HepG2 (cell line): ENCODE data around the gene EIF4G1. TPM values are rescaled to one million over a fixed set of nuclear protein-coding genes. Genes with fewer than 3 reads are reported as not detected.

Experiments used
- ERF ChIP-seq: IDR thresholded peaks from 2 replicates; pipeline ENCODE4 v1.6.1; 2018; ENCODE audit warnings: missing biosample characterization, missing genetic modification reagents
- GABPA ChIP-seq, 2 experiments: IDR thresholded peaks; 2 replicates each; pipeline ENCODE4 v1.6.1; 2011 to 2016; ENCODE audit warnings: low read depth in 2 of 2, low read length in 1 of 2, missing biosample characterization in 1 of 2, missing genetic modification characterization in 1 of 2
- KAT7 ChIP-seq: IDR thresholded peaks from 2 replicates; pipeline ENCODE4 v1.6.1; 2018; ENCODE audit warnings: borderline replicate concordance, missing compliant biosample characterization
- KDM1A ChIP-seq: IDR thresholded peaks from 2 replicates; pipeline ENCODE4 v1.6.1; 2016; ENCODE audit warnings: missing compliant biosample characterization
- KLF12 ChIP-seq: sonication (generic); formaldehyde crosslinking; IDR thresholded peaks from 2 replicates; pipeline ENCODE4 v1.4.0; 2020; ENCODE audit warnings: missing genetic modification reagents, borderline replicate concordance
- SP140L ChIP-seq: sonication (generic); formaldehyde crosslinking; IDR thresholded peaks from 2 replicates; pipeline ENCODE4 v1.4.0; 2020; ENCODE audit warnings: missing genetic modification reagents, borderline replicate concordance
- ZNF12 ChIP-seq: sonication (generic); formaldehyde crosslinking; IDR thresholded peaks from 2 replicates; pipeline ENCODE4 v1.5.0; 2020; ENCODE audit warnings: missing genetic modification reagents
- ZNF143 ChIP-seq: sonication (generic); formaldehyde crosslinking; IDR thresholded peaks from 2 replicates; pipeline ENCODE4 v1.4.0; 2020; ENCODE audit warnings: missing genetic modification reagents
- ZNF792 ChIP-seq: IDR thresholded peaks from 2 replicates; pipeline ENCODE4 v1.6.1; 2016
- polyA plus RNA-seq, 8 experiments: library from polyadenylated mRNA; depleted of rRNA in 3 of 8; stranded (reverse) in 7 of 8; unstranded in 1 of 8; fragments of >200 nt; fragmentation: Illumina TruSeq in 4 of 8; extraction: Trizol in 4 of 8; gene quantifications; 2 replicates each; pipeline versions ENCODE4 v1.2.1 to v1.2.3, GENCODE V29; 2011 to 2016; ENCODE audit warnings: low read depth in 4 of 8, missing spikeins in 1 of 8, mixed read lengths in 1 of 8; ENCODE audit not compliant: insufficient read depth in 1 of 8
- total RNA-seq, 5 experiments: library from RNA; depleted of rRNA; stranded (reverse); fragments of >200 nt; fragmentation: Illumina TruSeq; extraction: Trizol; gene quantifications; 2 replicates each; pipeline ENCODE4 v1.2.3, GENCODE V29; 2016; ENCODE audit warnings: low read depth in 1 of 5
- TF ChIP-seq, protein P1 (sequence below): sonication (generic); formaldehyde crosslinking; IDR thresholded peaks from 2 replicates; pipeline ENCODE4 v1.4.0; 2020; ENCODE audit warnings: missing genetic modification reagents, borderline replicate concordance
- TF ChIP-seq, protein P2 (sequence below), 2 experiments: sonication (generic) in 1 of 2; formaldehyde crosslinking in 1 of 2; IDR thresholded peaks; 2 replicates each; pipeline versions ENCODE4 v1.5.1 to v1.6.1; 2011 to 2020; ENCODE audit warnings: borderline replicate concordance in 1 of 2, low read depth in 1 of 2, low read length in 1 of 2, mild to moderate bottlenecking in 1 of 2, missing genetic modification reagents in 1 of 2, moderate library complexity in 1 of 2
- TF ChIP-seq, protein P3 (sequence below): IDR thresholded peaks from 2 replicates; pipeline ENCODE4 v1.6.1; 2016; ENCODE audit warnings: mild to moderate bottlenecking, missing biosample characterization, missing genetic modification reagents
- TF ChIP-seq, protein P4 (sequence below): sonication (generic); formaldehyde crosslinking; conservative IDR thresholded peaks from 2 replicates; pipeline ENCODE4 v1.5.0; 2020; ENCODE audit warnings: missing genetic modification reagents
- TF ChIP-seq, protein P5 (sequence below): sonication (generic); formaldehyde crosslinking; IDR thresholded peaks from 2 replicates; pipeline ENCODE4 v1.4.0; 2020; ENCODE audit warnings: missing genetic modification reagents

The EIF4G1 gene
- total and polyA plus RNA-seq, 2 of the 13 experiments (the other 11 are each of a cell fraction or from before 2014, with no cell fraction given) = 208 to 213 TPM

DNA sequence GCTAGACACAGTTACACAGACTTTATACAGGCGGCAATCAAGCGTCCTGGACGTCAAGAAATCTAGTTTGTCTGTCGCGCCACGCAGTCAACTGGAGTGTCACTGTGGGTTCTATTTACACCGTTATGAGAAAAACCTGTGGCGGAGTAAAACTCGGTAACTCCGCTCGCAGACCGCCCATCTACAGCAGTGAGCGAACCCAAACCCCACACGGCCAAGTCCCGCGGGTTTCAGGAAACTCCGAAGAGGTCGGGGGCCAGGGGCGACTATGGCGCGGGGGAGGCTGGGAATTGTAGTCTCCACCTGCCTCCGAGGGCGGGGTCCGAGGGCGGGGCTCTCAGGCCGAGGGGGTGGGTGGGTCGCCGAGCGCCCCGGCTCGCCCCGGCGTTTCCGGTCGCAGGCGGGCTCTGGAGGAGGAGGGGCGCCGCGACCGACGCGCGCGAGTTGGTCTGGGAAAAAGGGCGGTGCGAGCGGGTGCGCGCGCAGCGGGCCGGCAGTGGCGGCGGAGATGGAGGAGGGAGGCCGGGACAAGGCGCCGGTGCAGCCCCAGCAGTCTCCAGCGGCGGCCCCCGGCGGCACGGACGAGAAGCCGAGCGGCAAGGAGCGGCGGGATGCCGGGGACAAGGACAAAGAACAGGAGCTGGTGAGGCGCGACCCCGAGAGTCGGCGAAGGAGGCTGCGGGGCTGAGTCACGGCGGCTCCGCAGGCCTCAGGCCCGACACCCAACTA, 15.5 kb upstream of the EIF4G1 start, which contains the start of gene PSMD2 (continued):
- TF ChIP-seq, protein P1, sequence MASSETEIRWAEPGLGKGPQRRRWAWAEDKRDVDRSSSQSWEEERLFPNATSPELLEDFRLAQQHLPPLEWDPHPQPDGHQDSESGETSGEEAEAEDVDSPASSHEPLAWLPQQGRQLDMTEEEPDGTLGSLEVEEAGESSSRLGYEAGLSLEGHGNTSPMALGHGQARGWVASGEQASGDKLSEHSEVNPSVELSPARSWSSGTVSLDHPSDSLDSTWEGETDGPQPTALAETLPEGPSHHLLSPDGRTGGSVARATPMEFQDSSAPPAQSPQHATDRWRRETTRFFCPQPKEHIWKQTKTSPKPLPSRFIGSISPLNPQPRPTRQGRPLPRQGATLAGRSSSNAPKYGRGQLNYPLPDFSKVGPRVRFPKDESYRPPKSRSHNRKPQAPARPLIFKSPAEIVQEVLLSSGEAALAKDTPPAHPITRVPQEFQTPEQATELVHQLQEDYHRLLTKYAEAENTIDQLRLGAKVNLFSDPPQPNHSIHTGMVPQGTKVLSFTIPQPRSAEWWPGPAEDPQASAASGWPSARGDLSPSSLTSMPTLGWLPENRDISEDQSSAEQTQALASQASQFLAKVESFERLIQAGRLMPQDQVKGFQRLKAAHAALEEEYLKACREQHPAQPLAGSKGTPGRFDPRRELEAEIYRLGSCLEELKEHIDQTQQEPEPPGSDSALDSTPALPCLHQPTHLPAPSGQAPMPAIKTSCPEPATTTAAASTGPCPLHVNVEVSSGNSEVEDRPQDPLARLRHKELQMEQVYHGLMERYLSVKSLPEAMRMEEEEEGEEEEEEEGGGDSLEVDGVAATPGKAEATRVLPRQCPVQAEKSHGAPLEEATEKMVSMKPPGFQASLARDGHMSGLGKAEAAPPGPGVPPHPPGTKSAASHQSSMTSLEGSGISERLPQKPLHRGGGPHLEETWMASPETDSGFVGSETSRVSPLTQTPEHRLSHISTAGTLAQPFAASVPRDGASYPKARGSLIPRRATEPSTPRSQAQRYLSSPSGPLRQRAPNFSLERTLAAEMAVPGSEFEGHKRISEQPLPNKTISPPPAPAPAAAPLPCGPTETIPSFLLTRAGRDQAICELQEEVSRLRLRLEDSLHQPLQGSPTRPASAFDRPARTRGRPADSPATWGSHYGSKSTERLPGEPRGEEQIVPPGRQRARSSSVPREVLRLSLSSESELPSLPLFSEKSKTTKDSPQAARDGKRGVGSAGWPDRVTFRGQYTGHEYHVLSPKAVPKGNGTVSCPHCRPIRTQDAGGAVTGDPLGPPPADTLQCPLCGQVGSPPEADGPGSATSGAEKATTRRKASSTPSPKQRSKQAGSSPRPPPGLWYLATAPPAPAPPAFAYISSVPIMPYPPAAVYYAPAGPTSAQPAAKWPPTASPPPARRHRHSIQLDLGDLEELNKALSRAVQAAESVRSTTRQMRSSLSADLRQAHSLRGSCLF = no peak
- no peak for TF ChIP-seq KDM1A
- TF ChIP-seq KLF12 = no peak
- TF ChIP-seq ERF = peak; percentile 68; the same call in 1 of the 2 replicates
- TF ChIP-seq, protein P2, sequence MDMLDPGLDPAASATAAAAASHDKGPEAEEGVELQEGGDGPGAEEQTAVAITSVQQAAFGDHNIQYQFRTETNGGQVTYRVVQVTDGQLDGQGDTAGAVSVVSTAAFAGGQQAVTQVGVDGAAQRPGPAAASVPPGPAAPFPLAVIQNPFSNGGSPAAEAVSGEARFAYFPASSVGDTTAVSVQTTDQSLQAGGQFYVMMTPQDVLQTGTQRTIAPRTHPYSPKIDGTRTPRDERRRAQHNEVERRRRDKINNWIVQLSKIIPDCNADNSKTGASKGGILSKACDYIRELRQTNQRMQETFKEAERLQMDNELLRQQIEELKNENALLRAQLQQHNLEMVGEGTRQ (IDR thresholded peaks at IDR 0.05; ENCODE audit: low read depth, low read length) = no peak
- TF ChIP-seq, protein P2 (CRISPR knock-in tag; IDR thresholded peaks at IDR 0.05; ENCODE audit: borderline replicate concordance) = no peak
- TF ChIP-seq ZNF12 (CRISPR knock-in tag) = no peak
- peak; percentile 89 for TF ChIP-seq ZNF143 (CRISPR knock-in tag)
- TF ChIP-seq SP140L = no peak
- 0 out of 2 replicates have a peak, but pooled peaks have one; percentile 16 for TF ChIP-seq KAT7 (CRISPR knock-in tag)
- TF ChIP-seq, protein P3, sequence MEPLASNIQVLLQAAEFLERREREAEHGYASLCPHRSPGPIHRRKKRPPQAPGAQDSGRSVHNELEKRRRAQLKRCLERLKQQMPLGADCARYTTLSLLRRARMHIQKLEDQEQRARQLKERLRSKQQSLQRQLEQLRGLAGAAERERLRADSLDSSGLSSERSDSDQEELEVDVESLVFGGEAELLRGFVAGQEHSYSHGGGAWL (CRISPR knock-in tag) = peak; percentile 64
- TF ChIP-seq, protein P4, sequence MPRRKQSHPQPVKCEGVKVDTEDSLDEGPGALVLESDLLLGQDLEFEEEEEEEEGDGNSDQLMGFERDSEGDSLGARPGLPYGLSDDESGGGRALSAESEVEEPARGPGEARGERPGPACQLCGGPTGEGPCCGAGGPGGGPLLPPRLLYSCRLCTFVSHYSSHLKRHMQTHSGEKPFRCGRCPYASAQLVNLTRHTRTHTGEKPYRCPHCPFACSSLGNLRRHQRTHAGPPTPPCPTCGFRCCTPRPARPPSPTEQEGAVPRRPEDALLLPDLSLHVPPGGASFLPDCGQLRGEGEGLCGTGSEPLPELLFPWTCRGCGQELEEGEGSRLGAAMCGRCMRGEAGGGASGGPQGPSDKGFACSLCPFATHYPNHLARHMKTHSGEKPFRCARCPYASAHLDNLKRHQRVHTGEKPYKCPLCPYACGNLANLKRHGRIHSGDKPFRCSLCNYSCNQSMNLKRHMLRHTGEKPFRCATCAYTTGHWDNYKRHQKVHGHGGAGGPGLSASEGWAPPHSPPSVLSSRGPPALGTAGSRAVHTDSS (CRISPR knock-in tag) = 0 out of 2 replicates have a peak, but pooled peaks have one; percentile 47
- TF ChIP-seq, protein P5, sequence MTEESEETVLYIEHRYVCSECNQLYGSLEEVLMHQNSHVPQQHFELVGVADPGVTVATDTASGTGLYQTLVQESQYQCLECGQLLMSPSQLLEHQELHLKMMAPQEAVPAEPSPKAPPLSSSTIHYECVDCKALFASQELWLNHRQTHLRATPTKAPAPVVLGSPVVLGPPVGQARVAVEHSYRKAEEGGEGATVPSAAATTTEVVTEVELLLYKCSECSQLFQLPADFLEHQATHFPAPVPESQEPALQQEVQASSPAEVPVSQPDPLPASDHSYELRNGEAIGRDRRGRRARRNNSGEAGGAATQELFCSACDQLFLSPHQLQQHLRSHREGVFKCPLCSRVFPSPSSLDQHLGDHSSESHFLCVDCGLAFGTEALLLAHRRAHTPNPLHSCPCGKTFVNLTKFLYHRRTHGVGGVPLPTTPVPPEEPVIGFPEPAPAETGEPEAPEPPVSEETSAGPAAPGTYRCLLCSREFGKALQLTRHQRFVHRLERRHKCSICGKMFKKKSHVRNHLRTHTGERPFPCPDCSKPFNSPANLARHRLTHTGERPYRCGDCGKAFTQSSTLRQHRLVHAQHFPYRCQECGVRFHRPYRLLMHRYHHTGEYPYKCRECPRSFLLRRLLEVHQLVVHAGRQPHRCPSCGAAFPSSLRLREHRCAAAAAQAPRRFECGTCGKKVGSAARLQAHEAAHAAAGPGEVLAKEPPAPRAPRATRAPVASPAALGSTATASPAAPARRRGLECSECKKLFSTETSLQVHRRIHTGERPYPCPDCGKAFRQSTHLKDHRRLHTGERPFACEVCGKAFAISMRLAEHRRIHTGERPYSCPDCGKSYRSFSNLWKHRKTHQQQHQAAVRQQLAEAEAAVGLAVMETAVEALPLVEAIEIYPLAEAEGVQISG (CRISPR knock-in tag) = peak; percentile 66
- peak; percentile 64 for TF ChIP-seq GABPA (IDR thresholded peaks at IDR 0.05; ENCODE audit: low read depth, low read length)
- TF ChIP-seq GABPA (CRISPR knock-in tag; IDR thresholded peaks at IDR 0.05; ENCODE audit: low read depth) = peak; percentile 84
- peak; percentile 40; the same call in 1 of the 2 replicates for TF ChIP-seq ZNF792 (CRISPR knock-in tag)
